ENCODE data around the gene MAP2K6.

MAP2K6 gene

DNA sequence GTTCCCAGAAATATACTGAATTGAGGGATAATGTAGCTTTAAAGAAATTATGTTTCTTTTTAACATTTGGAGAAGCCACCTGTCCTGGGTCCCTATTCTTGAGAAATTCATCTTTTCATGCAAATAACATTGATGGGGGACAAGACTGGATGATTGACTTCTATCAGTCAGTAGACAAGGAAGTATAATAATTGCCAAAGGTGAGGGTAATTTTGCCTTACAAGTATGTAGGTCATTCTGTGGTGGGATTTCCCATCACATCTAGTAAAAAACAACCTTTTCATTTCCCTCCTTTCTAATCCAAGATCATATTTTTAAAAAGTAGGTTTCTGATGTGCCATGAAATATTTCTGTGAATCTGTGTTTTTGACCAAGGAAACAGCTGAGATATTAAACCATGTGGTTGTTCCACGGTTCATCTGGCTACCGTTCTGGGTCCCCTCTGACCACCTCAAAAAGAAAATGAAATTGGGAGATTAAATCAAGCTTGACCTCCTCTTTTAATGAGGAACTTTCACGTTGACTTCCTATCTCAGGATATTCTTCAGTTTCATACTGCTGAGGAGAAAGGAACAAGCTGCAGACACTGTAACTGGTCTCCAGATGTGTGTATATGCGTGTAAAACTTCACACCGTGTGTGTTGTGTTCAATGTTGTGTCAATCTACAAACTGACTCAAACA, 138.6 kb downstream of the MAP2K6 start:
- TF ChIP-seq, protein P1, sequence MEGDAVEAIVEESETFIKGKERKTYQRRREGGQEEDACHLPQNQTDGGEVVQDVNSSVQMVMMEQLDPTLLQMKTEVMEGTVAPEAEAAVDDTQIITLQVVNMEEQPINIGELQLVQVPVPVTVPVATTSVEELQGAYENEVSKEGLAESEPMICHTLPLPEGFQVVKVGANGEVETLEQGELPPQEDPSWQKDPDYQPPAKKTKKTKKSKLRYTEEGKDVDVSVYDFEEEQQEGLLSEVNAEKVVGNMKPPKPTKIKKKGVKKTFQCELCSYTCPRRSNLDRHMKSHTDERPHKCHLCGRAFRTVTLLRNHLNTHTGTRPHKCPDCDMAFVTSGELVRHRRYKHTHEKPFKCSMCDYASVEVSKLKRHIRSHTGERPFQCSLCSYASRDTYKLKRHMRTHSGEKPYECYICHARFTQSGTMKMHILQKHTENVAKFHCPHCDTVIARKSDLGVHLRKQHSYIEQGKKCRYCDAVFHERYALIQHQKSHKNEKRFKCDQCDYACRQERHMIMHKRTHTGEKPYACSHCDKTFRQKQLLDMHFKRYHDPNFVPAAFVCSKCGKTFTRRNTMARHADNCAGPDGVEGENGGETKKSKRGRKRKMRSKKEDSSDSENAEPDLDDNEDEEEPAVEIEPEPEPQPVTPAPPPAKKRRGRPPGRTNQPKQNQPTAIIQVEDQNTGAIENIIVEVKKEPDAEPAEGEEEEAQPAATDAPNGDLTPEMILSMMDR (conservative IDR thresholded peaks at IDR 0.05; ENCODE audit: low read depth, low read length), result no peak
- no peak overlapping the region for H3K4me3 ChIP-seq (ENCODE audit: low read length)
- DNase-seq (ENCODE audit: low read depth), result no peak

DNA sequence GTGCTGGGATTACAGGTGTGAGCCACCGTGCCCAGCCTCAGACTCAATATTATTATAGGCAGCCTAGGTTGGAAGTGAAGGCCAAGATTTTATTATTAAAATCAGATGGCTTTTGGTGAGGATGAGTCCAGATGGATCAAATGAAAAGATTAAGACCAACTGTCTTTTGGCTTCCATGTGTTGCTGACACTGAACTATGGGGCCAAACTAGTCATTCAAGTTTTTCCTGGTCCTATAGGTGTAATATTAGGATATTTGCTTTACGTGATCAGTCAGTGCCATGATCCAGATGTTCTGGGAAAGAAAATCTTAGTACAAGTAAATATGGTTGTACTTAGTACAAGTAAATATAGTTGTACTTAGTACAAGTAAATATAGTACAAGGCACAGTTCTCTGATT, 140.6 kb downstream of the MAP2K6 start:
- no peak overlapping the region for H3K4me3 ChIP-seq (ENCODE audit: low read length)
- DNase-seq (ENCODE audit: low read depth), result no peak
- TF ChIP-seq, protein P1 (conservative IDR thresholded peaks at IDR 0.05; ENCODE audit: low read depth, low read length), result no peak

DNA sequence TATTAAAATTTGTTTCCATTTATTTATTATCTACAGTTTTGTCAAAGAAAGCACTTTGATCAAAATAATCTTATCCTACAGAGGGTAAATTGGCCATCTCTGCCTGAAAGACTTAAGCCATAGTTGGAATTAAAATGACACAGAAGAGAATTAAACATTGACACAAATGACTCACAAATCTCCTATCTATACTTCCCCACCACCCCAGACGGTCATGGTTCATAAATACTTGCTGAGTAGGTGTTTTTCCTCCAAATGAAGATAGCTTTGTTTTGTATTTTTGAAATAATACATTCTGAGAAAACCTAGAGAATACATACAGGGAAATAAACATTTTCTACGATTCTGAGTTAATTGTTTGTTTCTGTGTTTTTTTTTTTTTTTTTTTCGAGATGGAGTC, 142.8 kb downstream of the MAP2K6 start:
- TF ChIP-seq, protein P1 (conservative IDR thresholded peaks at IDR 0.05; ENCODE audit: low read depth, low read length), result no peak
- no peak for DNase-seq (ENCODE audit: low read depth)
- H3K4me3 ChIP-seq (ENCODE audit: low read length), result no peak overlapping the region

DNA sequence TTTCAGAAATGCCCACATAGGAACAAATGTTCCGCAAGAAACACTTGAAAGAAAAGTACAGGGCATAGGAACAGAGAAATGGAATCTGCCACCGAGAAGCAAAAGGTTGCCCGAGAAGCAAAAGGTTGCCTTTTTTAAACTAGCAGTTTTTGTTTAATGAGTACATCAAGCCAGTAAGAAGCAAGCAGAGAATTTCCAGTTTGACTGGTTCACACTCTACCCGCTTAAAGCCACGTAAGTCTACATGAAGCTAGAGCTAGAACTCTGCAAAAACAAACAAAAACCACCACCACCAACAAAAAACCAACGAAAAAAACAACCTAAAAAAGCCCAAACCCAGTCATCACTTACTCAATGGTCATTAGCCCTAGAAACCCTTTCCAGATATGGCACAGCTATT, 144.3 kb downstream of the MAP2K6 start:
- TF ChIP-seq, protein P1 (conservative IDR thresholded peaks at IDR 0.05; ENCODE audit: low read depth, low read length), result no peak
- DNase-seq (ENCODE audit: low read depth), result no peak
- no peak overlapping the region for H3K4me3 ChIP-seq (ENCODE audit: low read length)

DNA sequence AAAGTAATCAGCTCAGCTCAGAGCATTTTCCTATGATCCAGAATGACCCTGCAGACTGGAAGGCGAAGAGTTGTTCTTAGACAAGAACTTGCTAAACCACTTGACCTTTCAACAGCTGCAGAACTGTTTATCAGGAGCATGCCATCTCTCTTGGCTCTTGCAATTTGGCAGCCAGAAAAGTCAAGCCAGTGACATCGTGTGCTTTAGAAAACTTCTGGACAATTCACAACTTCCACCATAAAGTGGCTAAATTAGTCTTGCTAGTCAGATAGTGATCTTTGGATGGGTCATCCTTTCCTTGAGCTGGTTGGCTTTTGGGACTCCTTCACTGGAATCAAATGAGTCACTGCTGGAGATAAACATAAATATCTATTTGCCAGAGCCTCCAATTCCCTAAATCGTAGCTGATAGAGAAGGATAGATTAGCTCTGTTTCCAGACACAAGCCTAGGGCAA, 146.5 kb downstream of the MAP2K6 start:
- DNase-seq (ENCODE audit: low read depth), result no peak
- H3K4me3 ChIP-seq (ENCODE audit: low read length), result no peak overlapping the region
- TF ChIP-seq, protein P1 (conservative IDR thresholded peaks at IDR 0.05; ENCODE audit: low read depth, low read length), result no peak

DNA sequence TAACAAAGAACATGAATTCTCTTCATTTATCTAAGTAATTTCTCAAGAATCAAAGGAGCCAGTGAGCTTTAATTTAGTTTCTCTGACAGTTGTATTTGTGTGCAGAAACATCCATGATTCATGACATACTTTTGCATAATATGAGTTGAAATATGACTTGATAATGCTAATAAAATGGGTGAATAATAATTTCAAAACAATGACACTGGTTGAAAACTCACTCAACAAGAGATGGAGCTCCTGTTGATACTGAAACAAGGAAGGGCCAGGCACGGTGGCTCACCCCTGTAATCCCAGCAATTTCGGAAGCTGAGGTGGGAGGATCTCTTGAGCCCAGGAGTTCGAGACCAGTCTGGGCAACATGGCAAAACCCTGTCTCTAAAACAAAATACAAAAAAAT, 147.0 kb downstream of the MAP2K6 start:
- TF ChIP-seq, protein P1 (conservative IDR thresholded peaks at IDR 0.05; ENCODE audit: low read depth, low read length), result no peak
- DNase-seq (ENCODE audit: low read depth), result no peak
- H3K4me3 ChIP-seq (ENCODE audit: low read length), result no peak overlapping the region

DNA sequence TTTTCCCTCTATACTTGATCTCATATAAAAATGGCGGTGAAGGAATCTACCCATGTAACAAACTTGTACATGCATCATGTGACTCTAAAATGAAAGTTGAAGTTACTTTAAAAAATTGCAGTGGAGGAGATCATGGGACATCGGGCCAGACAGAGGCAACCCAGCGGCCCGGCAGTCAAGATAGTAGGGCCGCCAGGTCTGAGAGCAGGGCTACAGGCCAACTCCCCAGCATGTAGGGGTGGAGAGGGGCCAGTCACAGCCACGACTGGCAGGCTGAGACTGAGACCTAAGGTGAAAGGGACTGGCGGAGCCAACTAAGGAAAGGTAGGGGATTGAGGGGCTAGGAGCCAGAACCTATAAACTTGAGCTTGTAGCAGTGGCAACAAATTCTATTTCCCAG, 150.9 kb downstream of the MAP2K6 start:
- no peak overlapping the region for H3K4me3 ChIP-seq (ENCODE audit: low read length)
- no peak for DNase-seq (ENCODE audit: low read depth)
- TF ChIP-seq, protein P1 (conservative IDR thresholded peaks at IDR 0.05; ENCODE audit: low read depth, low read length), result no peak
